HG03342 (cell line): ENCODE results near the gene SRD5A1.

Experiments
- ATAC-seq: cut with Tn5 transposase; IDR thresholded peaks from one replicate; pipeline ENCODE4 v1.9.1; 2021; ENCODE audit warnings: mild to moderate bottlenecking, moderate library complexity; ENCODE audit not compliant: unreplicated experiment

The SRD5A1 gene

GRCh38 chr5:6682239-6682638 is 49.0 kb downstream of the SRD5A1 start:
- no peak for ATAC-seq

GRCh38 chr5:6683241-6683640 is 50.0 kb downstream of the SRD5A1 start:
- ATAC-seq = no peak

- no peak for ATAC-seq
These were observed 50.8 kb downstream of the SRD5A1 start for GRCh38 chr5:6684075-6684474.

- no peak for ATAC-seq
These were observed 53.3 kb downstream of the SRD5A1 start for GRCh38 chr5:6686501-6686900.

DNA sequence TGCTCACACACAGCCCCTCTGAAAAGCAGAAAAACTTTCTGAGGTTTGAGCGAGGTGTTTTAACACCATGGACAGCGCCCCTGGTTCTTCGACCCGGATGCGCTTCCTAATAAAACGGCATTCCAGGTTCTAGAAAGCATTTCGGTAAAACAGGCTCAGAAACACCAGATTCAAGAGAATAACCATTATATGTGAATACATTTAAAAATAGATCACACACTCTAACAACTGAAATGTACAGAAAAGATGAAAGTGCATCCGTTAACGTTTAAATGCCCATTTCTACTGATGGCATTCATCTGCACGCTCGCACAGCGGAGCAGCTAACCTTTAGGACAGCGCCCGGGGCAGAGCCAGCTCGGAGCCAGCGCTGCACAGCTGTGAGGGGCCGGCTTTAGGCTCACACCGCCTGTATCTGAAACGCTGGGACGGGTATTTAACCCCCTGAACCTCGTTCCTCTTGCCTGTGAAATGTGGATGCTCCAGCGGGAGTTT is 53.7 kb downstream of the SRD5A1 start:
- ATAC-seq = no peak

- ATAC-seq = no peak
These were observed 54.3 kb downstream of the SRD5A1 start for GRCh38 chr5:6687505-6687904.

DNA sequence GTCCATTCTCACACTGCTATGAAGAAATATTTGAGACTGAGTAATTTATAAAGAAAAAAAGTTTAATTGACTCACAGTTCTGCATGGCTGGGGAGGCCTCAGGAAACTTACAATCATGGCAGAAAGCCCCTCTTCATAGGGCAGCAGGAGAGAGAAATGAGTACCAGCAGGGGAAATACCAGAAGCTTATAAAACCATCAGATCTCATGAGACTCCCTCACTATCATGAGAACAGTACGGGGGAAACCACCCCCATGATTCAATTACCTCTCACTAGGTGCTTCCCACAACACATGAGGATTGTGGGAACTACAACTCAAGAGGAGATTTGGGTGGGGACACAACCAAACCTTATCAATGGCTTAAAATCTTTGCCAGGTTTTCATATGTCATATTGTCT is 59.7 kb downstream of the SRD5A1 start:
- no peak for ATAC-seq

DNA sequence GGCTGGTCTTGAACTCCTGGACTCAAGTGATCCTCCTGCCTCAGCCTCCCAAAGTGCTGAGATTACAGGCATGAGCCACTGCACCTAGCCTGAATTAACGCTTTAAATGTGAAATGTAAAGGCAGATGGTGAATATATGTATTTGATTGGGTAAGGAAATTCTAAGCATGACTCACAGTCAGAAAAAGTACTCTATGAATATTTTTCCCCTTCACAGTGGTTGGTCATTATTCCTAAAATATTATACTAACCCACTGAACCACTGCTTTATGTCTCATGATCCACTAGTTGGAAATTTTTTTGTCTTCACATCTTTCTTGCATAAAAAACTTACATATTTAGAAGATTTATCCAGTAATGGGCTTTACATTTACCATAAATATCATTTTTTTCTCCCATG is 65.5 kb downstream of the SRD5A1 start:
- ATAC-seq = no peak

GRCh38 chr5:6699357-6699756 is 66.1 kb downstream of the SRD5A1 start:
- ATAC-seq = no peak

DNA sequence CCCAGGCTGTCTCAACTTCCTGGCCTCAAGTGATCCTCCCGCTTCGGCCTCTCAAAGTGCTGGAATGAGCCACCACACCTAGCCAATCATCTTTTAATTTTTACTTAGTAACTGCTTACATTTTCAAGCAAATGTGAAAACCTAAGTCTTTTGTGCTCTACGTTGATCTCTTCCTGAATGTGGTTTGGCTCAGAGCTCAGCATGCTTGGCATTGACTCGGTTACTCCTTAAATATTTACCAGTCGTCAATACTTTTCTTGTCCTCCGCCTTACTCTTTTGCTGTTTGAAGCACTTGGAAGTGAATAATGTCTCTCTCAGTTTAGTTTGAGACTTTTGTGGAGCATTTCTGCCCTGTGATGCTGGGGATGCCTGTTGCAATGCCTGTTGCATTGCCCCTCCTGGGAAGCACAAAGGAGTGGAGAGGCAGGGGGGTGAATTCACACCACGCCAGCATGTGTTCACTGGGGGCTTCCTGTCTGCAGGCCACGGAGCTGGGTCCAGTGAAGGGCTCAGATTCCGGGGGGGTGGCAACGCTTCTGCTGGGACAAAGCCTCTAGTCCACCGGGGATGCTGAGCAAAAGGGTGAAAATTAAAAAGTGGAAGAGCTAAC is 66.9 kb downstream of the SRD5A1 start:
- ATAC-seq = no peak

DNA sequence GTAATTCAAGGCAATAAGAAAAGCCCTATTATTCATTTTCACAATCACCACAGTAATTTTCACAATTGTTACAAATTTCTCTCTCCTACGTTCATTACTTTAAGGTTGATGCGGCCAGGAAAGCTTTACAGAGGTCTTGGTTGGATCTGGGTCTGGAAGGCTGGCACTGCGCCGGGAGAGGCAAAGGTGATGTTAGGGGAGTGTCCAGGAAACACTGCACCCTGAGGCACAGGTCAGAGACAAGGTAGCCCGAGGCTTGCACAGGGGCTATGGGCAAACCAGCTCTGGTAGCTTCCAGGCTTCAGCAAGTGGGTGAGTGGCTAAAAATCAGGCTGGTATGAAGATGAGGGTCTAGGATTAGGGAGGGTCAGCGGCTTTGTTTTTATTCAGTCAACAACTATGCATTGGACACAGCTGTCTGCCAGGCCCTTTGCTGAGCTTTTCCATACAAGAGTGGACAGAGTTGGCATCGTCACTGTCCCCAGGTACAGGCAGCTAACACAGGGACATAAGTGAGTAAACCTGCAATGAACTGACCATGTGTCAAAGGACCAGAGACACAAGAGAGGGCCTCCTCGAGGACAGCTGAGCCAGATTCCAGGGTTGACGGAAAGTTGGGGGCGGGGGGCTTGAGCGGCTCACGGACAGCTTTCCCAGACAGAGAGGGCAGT is 67.6 kb downstream of the SRD5A1 start:
- no peak for ATAC-seq

GRCh38 chr5:6701491-6701890 is 68.3 kb downstream of the SRD5A1 start:
- no peak for ATAC-seq

DNA sequence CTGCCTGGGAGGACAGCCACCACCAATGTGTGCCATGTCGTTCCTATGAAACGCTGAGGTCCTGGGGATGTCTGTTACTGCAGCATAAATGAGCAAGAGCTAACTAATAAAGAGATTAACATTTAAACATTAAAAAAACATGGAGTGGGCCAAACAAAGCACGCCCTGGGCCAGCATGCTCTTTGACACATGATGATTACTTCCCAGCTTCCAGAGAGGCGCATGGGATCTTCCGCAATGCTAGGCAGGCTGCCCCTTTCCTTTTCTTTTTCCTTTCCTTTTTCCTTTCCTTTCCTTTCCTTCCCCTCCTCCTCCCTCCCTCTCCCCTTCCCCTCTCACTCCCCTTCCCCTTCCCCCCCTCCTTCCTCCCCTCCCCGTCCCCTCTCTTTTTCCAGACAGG is 69.4 kb downstream of the SRD5A1 start:
- ATAC-seq = no peak

DNA sequence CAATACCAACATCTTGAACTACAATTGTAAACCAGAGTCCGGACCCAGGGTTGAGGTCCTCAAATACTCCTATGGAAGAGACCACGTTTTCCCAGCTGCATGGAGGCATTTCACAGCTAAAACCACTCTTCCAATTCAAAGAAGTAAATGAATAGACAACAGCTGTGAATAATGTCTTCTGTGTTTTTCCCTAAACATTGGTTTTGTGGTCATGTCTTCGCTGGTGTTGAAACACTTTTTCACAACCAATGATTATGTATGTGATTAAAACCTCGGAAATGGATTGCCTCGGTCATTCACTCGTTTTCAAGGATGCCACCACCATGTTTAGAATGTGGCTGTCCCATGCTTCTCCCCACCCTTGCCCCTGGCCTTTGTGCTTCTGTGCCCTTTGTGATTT is 70.6 kb downstream of the SRD5A1 start:
- no peak for ATAC-seq

DNA sequence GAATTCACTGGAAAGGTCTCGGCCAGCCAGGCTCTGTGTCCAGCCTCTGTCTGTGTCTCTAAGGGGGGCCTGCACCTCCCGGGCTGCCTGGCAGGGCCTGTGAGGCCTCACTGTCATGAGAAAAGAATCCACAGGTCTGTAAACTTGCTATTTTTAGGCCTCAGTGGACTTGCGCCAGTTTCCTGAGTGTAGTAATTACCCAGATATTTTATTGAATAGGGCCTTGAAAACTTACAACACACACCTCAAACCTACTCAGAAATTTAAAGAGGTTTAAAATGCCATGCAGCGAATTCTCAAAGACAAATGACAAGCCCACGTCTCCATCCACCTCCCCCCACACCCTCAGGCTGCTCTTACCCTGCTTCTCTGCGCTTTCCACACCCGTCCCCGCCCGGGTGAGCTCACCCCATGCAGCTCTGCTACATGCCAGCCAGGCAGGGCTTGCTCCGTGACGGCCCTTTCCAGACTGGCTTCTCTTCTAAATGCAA is 71.2 kb downstream of the SRD5A1 start:
- ATAC-seq = no peak

- ATAC-seq = peak; percentile 70
These were observed 71.8 kb downstream of the SRD5A1 start for GRCh38 chr5:6705088-6705487.

DNA sequence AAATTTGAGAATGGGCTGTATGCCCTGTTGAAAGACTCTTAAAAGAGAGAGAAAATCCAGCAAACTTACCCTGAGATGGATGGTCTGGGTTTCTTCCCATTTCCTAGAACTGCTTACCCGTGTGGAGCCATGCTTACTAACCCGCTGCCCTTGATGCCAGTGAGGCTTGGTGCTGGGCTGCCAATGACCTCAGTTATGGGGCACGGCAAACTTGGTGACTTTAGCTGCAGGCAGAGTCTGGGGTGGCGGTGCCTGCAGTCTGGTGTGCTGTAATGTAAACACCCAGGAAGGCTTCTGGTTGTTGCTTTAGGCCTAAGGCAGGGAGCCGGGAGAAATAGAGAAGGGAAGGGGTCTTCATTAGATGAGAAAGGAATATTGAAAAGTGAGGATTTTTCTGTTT is 72.7 kb downstream of the SRD5A1 start:
- ATAC-seq = no peak

DNA sequence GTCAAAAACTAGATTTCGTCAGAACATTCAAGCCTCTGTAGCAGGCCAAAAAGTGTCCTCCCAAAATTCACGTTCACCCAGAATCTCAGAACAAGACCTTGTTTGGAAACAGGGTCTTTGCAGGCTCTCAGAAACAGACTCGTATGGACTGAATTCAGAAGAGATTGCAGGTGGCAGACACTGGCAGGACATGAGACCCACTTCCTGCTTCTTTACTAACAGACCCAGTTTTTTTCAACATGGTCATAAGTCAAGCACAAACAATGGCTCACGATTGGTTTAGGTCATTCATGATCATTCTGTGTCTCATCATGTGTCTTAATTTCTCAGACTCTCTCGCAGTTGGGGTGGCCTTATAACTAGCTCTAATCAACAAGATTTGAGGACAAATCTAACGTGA is 74.6 kb downstream of the SRD5A1 start:
- ATAC-seq = no peak

- ATAC-seq = no peak
These were observed 75.6 kb downstream of the SRD5A1 start for GRCh38 chr5:6708814-6709213.

DNA sequence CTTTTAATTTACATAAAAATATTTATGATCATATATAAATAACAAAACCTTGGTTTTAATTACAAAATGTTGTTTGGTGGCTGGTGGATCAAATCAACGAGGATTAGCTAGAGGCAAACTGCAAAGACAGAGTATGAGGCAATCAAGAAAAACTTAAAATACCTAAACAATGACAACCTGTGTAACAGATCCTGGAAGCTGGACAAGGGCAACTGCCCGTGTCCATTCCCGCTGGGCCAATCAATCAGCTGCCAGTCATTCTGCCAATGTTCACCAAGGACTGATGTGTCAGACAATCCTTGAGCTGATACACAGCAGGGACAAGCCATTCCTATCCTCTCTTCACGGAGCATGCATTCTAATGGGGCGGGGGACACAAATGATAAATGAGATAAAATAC is 76.8 kb downstream of the SRD5A1 start:
- ATAC-seq = no peak

GRCh38 chr5:6710551-6711318 is 77.5 kb downstream of the SRD5A1 start:
- no peak for ATAC-seq
